GM18511 (cell line): Measurements from ENCODE around the gene HSD17B4.
"Not testable (repeated sequence)": the region's sequence is repeated elsewhere in the genome, so short reads cannot be mapped to it uniquely, and the experiment has no call there.

Source experiments
- ATAC-seq: cut with Tn5 transposase; IDR thresholded peaks from one replicate; pipeline ENCODE4 v1.9.1; 2021; ENCODE audit warnings: mild to moderate bottlenecking, moderate library complexity; ENCODE audit not compliant: unreplicated experiment

The HSD17B4 gene

GRCh38 chr5:119428574-119428973, 23.7 kb upstream of the HSD17B4 start:
- not testable (repeated sequence) for ATAC-seq

GRCh38 chr5:119432674-119433237, 19.5 kb upstream of the HSD17B4 start:
- not testable (repeated sequence) for ATAC-seq

- ATAC-seq: peak; percentile 84
Measured at GRCh38 chr5:119435436-119436132, 16.7 kb upstream of the HSD17B4 start.

GRCh38 chr5:119437785-119438586, 14.3 kb upstream of the HSD17B4 start:
- ATAC-seq: not testable (repeated sequence)

GRCh38 chr5:119438587-119438917, 13.7 kb upstream of the HSD17B4 start:
- ATAC-seq: not testable (repeated sequence)

GRCh38 chr5:119439140-119439631, 13.1 kb upstream of the HSD17B4 start:
- ATAC-seq: peak; percentile 65

GRCh38 chr5:119439632-119440031, 12.7 kb upstream of the HSD17B4 start:
- ATAC-seq: peak; percentile 24

- not testable (repeated sequence) for ATAC-seq
Measured at GRCh38 chr5:119444643-119445042, 7.7 kb upstream of the HSD17B4 start.

- no peak for ATAC-seq
Measured at GRCh38 chr5:119445544-119445943, 6.8 kb upstream of the HSD17B4 start.

- ATAC-seq: no peak
Measured at GRCh38 chr5:119449882-119450281, 2.4 kb upstream of the HSD17B4 start.

- not testable (repeated sequence) for ATAC-seq
Measured at GRCh38 chr5:119450627-119451026, 1.7 kb upstream of the HSD17B4 start.

- ATAC-seq: no peak
Measured at GRCh38 chr5:119451561-119451960, 736 bp upstream of the HSD17B4 start.

- ATAC-seq: no peak
Measured at GRCh38 chr5:119452060-119452372, 281 bp upstream of the HSD17B4 start.

GRCh38 chr5:119453040-119453373, 710 bp downstream of the HSD17B4 start:
- ATAC-seq: peak; percentile 23

- no peak for ATAC-seq
Measured at GRCh38 chr5:119454171-119454570, 1.9 kb downstream of the HSD17B4 start.

- no peak for ATAC-seq
Measured at GRCh38 chr5:119458911-119459632, 6.8 kb downstream of the HSD17B4 start.

- ATAC-seq: no peak
Measured at GRCh38 chr5:119465640-119466039, 13.3 kb downstream of the HSD17B4 start.

- ATAC-seq: no peak
Measured at GRCh38 chr5:119468286-119468685, 16.0 kb downstream of the HSD17B4 start.

GRCh38 chr5:119470105-119470763, 17.9 kb downstream of the HSD17B4 start:
- ATAC-seq: peak; percentile 79

- ATAC-seq: peak; percentile 76
Measured at GRCh38 chr5:119470851-119471451, 18.7 kb downstream of the HSD17B4 start.
